Fibroblast of skin of back (primary cell): Measurements from ENCODE around the gene CDH23.

Experiments used
- DNase-seq: peaks from one replicate; pipeline ENCODE4 v3.0.0-alpha.2; 2013

The CDH23 gene

GRCh38 chr10:71487726-71488125 lies 91.0 kb downstream of the CDH23 start:
- no peak for DNase-seq

GRCh38 chr10:71489077-71489476 lies 92.4 kb downstream of the CDH23 start:
- no peak for DNase-seq

- no peak for DNase-seq
Observed at GRCh38 chr10:71492872-71493271, 96.2 kb downstream of the CDH23 start.

GRCh38 chr10:71493741-71494140 lies 97.0 kb downstream of the CDH23 start:
- no peak for DNase-seq

- DNase-seq = no peak
Observed at GRCh38 chr10:71494476-71494875, 97.8 kb downstream of the CDH23 start.

GRCh38 chr10:71494980-71495381 lies 98.3 kb downstream of the CDH23 start:
- no peak for DNase-seq

- DNase-seq = no peak
Observed at GRCh38 chr10:71496927-71497762, 100.4 kb downstream of the CDH23 start.

- DNase-seq = no peak
Observed at GRCh38 chr10:71497763-71498326, 101.1 kb downstream of the CDH23 start.

- DNase-seq = no peak
Observed at GRCh38 chr10:71501402-71501801, 104.7 kb downstream of the CDH23 start.

GRCh38 chr10:71502190-71502589 lies 105.5 kb downstream of the CDH23 start:
- DNase-seq = no peak

- DNase-seq = no peak
Observed at GRCh38 chr10:71502851-71503250, 106.1 kb downstream of the CDH23 start.

GRCh38 chr10:71504168-71504567 lies 107.4 kb downstream of the CDH23 start:
- DNase-seq = no peak

GRCh38 chr10:71504570-71504969 lies 107.8 kb downstream of the CDH23 start:
- DNase-seq = no peak

GRCh38 chr10:71505862-71506261 lies 109.1 kb downstream of the CDH23 start:
- DNase-seq = no peak

GRCh38 chr10:71509444-71509843 lies 112.7 kb downstream of the CDH23 start:
- no peak for DNase-seq

- no peak for DNase-seq
Observed at GRCh38 chr10:71511206-71511605, 114.5 kb downstream of the CDH23 start.

GRCh38 chr10:71512312-71512711 lies 115.6 kb downstream of the CDH23 start:
- no peak for DNase-seq

GRCh38 chr10:71512761-71513539 lies 116.2 kb downstream of the CDH23 start:
- DNase-seq = peak; percentile 20

- DNase-seq = no peak
Observed at GRCh38 chr10:71513540-71513853, 116.8 kb downstream of the CDH23 start.

- DNase-seq = peak; percentile 6
Observed at GRCh38 chr10:71513936-71514335, 117.2 kb downstream of the CDH23 start.

- DNase-seq = no peak
Observed at GRCh38 chr10:71515531-71516172, 118.9 kb downstream of the CDH23 start.

GRCh38 chr10:71516890-71517289 lies 120.2 kb downstream of the CDH23 start:
- no peak for DNase-seq
